ENCODE data around the gene COL27A1.

The COL27A1 gene

DNA sequence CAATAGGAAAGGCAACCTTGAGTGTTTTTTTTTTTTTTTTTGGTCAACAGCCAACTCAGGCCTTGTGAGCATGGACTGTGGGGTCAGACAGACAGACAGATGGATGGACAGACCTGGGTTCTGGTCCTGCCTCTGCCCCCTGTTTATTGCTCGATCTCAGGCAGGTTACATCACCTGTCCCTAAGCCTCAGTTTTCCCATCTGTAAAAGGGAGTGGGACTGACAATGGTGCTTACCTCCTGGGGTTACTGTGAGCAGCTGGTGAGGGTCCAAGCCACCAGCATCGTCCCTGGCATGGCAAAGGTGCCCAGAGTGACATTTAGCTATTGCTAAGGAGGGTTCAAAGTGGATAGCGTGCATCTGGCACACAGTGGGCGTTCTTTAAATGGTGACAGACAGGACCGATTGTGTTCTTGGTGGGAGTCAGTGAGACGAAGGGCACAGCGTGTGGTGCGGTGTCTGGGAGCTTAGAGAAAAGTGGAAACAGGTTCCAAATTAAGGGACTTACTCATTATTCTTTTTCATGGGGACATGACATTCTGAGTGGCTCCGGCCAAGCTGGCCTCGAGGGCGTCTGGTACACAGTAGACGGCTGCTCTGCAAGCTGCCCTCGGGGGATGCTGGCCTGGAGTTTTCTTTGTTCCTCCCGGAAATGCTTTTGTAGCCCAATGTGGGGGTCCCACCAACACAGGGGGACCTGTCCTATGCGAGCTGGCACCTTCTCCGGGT lies 72.1 kb downstream of the COL27A1 start:
- DNase-seq (ENCODE audit: low spot score): no peak

DNA sequence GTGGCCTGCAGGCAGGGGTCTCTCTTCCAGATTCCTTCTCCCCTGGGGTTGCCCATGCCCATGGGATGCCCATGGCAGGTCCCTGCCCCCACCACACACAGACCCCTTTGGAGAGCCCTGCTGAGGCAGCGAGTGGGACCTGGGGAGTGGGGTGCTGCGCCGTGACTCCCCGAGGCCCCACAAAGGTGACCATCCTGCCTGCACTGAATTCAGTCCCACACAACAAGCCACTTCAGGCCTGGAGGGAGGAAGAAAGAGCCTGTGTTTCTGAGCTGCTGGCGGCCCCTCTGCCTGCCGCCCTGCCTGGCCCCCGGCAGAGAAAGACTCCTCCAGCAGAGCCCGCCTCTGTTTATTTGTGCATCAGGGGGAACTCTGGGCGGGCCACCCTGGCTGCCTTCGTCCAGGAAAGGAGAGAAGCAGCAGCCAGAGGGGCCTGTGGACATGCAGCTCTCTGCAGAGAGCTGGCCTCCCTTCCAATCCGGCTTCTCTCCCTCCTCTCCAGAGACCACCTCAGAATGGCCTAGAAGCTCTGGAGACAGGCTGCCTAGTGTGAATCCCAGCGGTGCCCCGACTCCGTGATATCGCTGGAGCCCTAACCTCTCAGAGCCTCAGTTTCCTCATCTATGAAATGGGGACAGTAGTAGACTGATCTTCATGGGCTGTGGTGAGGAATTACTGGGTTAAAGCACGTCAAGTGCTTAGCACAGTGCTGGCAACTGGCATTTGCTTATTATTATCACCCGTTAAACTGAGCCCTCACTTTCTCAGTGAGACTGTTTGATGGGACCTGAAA lies 72.9 kb downstream of the COL27A1 start:
- DNase-seq (ENCODE audit: low spot score): no peak

DNA sequence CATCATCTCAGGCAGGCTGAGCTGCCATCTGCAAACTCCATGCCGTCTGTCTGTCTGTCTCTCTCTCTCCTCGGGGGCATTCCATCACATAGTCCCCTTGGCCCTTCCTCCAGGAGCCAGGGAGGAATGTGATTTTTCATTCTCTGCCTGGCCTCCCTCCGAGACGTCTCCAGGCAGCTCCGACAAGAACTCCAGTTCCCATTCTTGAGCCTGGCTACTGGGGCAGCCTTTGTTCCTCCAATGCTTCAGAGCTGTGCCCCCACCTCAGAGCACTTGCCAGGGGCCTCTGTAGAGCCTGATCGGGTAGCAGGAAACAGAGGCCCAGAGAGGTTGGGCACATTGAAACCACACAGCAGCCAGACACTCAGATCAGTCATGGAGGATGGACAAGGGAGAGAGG lies 74.0 kb downstream of the COL27A1 start:
- DNase-seq (ENCODE audit: low spot score): no peak

DNA sequence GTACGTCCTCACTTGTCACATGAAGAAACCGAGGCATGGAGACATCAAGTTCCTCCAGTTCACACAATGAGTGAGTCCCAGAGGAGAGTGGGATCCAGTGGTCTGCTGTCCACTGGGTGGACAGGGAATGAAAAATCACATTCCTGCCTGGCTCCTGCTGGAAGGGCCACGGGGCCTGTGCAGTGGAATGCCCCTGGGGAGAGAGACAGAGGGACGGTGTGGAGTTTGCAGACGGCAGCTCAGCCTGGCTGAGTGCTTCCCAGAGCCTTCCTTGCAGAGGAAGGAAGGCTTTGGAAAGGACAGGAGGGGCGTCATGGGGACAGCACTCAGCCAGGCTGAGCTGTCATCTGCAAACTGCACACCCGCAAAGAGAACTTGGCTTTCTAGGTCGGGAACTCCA lies 74.7 kb downstream of the COL27A1 start:
- DNase-seq (ENCODE audit: low spot score): no peak

DNA sequence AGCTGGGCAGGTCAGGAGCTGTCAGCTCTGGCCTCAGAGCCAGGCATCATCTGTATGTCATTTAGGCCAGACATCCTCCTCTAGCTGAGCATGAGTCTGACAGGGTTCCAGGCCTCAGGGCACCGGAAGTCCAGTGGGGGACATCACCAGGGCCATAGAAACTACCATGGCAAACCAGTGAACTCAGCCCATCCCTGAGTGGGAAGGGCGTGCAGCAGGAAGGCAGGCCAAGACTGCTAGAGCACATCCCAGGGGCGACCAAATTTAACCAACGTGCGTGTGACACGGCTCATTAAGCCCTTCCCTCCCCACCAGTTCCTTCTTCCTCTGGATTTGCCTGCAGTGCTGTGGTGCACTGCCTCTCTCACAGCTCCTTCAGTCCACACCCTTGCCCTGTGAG lies 75.9 kb downstream of the COL27A1 start:
- DNase-seq (ENCODE audit: low spot score): no peak

DNA sequence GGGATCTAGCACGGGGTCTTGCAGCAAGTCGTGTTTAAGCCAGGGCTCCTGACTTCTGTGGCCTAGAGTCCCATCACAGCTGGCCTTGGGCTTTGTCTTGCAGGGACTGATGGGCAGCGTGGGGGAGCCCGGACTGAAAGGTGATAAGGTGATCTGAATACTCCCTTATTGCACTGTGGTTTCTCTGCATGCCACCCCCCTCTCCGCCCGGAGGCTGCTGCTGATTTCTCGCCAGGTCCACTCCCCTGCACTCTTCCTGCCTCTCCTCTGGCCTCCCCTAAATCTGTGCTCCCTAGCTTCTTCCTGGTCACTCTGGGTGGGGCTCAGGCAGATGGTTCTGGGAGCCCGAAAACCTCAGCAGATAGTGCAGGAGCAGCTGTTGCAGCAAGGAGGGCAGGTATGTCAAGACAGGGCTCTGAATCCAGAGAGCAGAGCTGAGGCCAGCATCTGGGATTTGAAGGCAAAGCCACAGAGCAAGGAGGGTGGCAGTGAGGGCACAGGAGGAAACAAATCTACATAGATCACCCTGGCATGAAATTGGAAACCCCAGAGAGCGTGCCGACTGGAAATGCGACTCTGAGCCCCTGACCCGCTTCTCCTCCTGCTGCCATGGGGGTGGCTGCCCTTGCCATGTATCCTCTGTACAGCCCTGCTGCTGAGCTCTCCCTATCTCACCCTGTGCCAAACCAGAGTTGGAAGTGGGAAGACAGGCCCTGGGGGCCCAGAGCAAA lies 76.5 kb downstream of the COL27A1 start:
- DNase-seq (ENCODE audit: low spot score): no peak

DNA sequence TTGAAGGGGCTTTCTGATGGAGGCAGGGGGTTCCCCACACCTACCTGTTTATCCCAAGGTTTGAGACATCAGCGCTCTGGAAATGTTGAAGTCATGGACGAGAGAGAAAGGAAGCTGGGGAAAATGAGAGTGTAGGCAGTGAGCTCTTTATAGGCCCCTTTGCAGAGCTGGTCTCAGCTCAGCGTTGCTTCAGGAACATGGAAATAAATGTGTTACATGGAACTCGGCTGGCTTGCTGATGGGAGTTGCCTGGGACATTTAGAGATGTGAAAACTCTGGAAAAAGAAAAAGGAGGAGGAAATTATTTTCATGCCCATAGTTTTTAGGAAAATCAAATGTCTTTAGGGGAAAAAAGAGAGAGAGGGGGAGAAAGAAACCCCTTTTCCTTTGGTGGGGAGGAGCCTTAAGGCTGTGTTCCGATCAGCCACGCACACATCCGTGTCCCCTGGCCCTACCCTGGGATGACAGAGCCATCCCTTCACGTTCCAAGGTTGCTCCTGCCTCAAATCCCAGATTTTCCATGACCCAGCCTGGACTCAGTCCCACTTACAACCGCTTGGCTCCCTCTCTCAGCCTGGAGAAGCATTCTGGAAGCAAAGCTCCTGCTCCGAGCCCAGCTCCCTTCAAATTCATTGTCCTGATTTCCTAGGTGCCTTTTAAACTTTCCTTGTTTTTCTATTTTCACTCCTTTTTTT lies 78.3 kb downstream of the COL27A1 start:
- no peak for DNase-seq (ENCODE audit: low spot score)

DNA sequence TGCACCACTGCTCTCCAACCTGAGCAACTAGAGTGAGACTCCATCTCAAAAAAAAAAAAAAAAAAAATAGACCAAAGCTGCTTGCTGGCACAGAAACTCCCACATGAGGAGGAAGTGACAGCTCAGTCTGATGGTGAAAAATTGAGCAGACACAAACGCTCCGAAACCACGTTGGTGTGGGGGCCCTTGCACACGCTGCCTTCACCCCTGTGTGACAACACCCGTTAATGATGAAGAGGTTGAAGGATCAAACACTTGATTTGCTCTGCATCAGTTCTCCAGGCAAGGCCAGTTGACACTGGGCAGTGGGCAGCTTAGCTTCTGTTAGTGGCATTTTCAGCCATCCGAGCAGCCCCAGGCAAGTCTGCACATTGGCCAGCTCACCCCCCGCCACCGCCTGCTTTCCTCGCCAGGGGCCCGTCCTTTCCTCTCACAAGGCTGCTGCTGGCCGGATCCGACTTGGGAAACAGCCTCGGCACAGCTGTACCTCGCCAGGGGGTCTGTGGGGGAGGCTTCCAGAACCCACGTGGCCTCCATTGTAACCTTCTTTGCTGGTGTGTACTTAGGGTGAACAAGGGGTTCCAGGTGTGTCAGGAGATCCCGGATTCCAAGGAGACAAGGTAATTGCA lies 79.8 kb downstream of the COL27A1 start:
- no peak for DNase-seq (ENCODE audit: low spot score)

DNA sequence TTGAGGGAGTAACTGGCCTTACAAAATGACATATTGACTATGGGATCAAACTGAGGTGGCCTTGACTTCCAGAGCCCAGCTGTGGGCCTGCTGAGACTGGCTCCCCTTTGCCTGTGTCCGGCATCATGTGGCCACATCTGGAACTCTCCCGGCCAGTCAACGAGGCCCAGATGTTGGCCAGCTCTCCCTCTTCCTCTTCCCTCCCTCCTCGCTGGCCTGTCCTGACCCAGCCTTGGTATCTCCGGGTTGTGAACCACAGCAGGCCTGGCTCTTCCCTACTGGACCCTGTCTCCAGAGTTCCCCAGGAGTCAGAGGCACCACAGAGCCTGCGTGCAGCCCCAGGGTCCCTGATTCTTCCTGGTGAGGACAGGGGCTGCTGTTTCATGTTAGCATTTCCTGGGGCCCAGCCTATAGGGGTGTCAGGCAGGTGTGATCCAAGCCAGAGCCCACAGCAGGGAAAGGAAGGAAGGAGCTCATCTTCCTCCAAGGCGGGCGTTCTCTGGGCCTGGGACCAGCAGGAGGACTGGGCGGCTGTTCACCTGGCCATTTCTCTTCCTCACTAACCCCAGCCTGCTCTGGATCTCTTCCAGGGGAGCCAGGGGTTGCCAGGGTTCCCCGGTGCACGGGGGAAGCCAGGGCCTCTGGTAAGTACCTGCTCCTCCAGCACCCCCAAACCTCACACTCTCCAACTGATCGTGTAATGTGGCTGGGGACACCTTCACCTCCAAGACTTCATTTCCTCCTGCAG lies 81.2 kb downstream of the COL27A1 start:
- no peak for DNase-seq (ENCODE audit: low spot score)

DNA sequence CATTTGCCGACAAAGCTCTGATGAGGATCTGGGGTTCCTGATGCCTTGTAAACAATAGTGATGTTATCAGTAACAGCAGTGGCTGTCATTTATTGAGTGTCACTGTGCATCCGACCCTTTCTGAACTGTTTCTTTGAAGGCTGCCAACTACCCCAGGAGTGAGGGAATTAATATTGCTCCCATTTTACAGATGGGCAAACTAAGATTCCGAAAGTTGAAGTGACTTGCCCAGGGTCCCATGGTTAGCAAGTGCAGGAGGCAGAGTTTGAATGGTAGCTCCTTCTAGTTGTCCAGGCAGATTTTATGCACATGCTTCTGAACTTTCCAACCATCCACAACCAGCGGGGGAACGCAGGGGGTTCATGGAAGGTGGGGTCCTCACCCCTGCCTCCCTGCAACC lies 81.9 kb downstream of the COL27A1 start:
- DNase-seq (ENCODE audit: low spot score): no peak

DNA sequence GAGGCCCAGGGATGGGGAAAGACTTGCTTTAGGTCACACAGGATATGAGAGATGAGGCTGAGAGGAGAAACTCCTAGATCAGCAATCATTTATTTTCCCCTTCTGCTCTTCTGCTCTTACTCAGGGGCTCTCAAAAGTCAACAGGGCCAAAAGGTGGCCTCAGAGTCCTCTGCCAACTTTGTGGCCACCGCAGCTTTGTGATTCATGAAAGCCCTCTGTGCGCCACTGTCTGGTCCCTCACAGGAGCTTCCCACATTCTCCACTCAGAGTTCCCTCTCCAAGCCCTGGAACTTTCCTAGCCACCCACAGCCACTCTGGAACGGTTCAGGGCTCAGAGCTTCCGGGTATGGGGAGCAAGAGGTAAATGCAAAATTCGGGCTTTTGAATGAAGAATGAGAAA lies 82.4 kb downstream of the COL27A1 start:
- no peak for DNase-seq (ENCODE audit: low spot score)

DNA sequence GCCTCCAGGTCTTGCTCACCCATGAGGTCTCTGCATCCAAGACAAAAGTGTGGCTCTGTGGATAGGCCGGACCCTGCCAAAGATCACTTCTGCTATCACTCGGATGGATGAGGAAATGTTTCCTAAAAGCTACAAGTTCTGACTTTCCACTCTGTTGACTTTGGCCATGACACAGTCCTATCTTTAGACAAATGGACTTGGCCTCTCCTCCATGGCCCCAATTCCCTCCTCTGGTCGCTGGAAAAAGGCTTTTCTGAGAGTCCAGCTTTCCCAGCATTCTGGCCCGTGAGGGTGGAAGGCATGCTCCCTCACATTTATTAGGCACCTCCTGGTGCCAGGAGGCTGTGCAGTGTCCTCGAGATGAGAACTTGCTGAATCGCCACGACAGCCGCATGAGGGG lies 83.1 kb downstream of the COL27A1 start:
- no peak for DNase-seq (ENCODE audit: low spot score)

DNA sequence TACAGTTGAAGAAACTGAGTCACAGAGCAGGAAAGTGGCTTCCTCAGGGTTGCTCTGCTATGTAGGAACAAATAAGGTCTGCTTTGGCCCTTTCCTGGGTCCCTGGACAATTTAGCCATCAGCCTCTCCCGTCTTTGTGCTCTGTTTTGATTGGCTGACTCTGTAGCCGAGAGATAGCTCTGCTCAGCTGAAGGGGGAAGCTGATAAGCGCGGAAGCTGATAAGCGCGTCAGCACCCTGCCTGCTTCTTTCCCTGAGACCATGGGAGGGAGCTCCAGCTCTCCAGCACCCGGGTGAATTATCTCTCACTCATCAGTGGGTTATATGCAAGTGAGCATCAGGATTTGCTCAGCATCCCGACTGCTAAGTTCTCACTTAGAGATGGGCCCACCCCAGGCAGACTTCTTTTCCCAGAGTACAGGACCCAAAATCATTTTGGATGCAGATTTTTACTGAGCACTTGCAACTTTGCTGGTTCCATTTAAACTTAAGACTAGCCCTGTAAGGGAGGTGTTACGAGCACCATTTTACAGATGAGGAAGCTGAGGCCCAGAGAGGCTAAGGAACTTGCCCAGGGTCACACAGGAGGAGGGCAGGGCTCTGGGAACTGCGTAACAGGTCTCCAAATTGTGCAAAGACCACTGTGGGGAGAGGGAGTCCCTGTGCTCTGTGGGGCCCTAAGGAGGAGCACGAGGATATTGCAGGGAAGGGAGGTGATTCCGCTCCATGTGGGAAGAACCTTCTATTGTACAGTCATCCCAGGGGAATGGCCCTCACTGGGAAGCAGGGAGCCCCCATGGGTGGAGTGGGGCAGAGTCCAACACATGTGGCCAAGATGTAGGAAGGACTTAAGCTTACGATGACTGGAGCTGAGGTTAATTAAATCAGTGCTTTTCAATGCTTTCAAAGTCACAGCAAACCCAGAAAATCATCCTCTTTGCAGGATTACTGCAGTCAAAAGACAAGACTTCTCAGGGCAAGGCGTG lies 83.8 kb downstream of the COL27A1 start:
- DNase-seq (ENCODE audit: low spot score): no peak

DNA sequence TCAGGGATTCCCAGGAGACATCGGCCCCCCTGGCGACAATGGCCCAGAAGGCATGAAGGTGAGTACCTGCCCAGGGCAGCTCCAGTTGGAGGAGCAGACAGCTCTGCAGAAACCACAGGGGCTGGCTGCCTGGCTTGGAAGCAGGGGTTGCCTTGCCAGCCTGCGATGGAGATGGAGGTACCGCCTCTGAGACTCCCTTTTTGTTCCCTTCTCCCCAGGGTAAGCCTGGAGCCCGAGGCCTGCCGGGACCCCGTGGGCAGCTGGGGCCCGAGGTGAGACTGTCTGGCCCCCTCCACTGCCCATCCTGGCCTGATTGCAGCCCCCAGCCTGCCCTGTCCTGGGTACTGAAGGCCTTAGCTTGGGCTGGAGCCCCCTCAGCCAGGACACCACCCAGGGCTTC lies 84.9 kb downstream of the COL27A1 start:
- no peak for DNase-seq (ENCODE audit: low spot score)

DNA sequence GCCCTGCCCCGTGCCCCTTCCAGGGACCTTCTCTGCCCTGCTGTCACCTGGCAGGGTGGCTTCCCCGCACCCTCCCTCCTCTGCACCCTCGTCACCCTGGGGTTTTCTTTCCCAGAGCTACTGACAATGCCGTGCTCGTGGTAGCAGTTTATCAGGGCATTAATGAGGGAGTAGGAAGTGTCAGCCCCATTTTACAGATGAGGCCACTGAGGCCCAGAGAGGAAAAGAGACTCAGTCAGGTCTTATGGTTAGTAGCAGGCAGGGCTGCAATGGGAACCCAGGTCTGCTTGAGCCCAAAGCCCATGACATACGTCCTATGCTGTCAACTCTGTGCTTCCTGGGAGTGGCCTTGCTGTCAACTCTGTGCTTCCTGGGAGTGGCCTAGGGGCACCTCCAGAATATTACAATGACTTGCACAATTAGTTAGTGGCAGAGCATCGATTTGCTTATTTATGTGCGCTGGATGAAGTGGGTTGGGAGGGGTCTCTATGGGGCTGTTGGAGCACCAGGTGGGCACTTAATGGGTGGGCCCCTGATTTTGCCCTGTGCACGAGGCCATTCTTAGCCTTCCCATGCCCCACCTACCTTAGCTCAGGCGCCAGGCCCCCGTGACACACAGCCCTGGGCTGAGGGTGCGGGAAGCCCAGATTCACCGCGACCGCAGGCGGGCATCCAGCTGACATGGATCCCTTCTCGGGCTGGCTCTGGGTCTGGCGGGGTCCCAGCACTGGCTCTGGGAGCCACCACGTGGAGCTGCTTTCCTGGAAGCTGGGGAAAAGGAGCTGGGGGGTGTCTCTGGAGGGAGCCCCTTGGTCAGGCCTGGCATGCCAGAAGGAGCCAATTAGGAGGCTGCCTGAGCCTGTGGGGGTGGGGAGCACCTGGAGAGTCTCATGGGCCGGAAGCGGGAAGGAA lies 85.6 kb downstream of the COL27A1 start:
- DNase-seq (ENCODE audit: low spot score): no peak

DNA sequence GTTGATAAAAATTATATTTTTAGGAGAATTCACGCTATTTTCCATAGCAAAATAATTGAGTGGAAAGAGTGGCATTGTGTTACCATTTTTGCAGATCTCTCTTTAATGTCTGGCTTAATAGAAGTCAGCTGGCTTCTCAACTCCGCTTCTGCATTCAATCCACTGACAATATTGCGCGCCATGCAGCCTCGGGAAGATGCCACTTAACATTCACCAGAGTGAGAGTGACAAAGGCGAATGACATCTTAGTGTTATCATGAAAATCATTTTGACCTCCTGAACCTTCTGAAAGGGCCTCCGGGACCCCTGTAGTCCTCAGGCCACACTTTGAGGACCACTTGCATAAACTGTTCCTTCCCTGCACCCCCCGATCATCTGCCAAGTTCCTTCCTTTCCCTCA lies 87.5 kb downstream of the COL27A1 start:
- DNase-seq (ENCODE audit: low spot score): no peak

DNA sequence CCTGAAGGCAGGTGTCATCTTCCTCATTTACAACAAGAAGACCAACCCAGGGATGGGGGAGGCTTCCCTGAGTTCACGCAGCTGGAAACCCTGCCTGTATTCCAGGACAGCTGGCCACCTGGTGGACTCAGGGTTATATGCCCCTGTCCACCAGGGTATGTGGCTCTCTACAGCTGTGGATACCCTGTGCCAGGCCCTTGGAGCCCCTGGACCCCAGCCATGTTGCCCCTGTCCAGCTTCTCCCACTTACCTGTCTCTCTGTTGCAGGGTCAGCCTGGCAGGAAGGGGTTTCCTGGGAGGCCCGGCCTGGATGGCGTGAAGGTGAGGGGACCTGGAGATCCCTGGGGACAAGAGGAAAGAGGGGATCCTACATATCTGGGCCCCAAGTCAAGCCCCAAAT lies 87.9 kb downstream of the COL27A1 start:
- no peak for DNase-seq (ENCODE audit: low spot score)

DNA sequence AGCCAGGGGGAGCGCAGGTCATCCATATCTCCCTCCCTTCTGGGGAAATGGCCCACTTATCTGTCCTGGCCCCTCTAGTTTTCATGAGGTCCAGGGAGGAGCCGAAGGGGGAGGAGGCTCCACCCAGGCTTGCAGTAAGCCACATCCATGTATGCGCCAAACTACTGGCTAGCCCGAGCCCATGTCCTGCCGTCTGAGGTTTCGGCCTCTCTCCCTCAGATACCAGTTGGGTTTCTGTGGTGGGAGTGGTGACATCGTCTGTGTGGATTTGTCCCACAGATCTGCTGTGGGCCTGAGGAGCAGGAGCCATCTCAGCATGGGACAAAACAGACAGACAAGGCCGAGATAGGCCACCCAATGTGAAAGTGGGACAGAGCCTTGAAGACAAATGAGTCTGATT lies 89.2 kb downstream of the COL27A1 start:
- DNase-seq (ENCODE audit: low spot score): no peak

DNA sequence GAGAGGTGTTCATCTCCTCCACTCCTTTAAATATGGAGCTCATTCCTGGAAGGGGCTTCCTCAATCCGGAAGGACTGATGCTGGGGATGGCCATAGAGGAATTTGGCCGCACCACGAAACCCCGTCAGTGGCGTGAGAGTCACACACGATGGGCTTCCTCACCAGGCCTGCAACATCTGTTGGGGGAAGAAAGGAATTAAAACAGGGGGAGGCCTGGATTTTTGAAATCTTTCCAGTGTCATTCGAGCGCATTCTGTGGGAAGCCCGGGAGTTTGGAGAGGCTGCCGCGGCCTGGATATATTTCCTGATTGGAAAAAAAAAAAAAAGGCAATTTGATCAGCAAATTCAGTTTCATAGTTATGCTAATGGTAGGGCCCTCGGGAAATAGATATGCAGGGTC lies 91.2 kb downstream of the COL27A1 start:
- DNase-seq (ENCODE audit: low spot score): no peak

Data from globus pallidus (tissue), 1 donor.